Measurements from ENCODE around the gene HK3.

The HK3 gene

DNA sequence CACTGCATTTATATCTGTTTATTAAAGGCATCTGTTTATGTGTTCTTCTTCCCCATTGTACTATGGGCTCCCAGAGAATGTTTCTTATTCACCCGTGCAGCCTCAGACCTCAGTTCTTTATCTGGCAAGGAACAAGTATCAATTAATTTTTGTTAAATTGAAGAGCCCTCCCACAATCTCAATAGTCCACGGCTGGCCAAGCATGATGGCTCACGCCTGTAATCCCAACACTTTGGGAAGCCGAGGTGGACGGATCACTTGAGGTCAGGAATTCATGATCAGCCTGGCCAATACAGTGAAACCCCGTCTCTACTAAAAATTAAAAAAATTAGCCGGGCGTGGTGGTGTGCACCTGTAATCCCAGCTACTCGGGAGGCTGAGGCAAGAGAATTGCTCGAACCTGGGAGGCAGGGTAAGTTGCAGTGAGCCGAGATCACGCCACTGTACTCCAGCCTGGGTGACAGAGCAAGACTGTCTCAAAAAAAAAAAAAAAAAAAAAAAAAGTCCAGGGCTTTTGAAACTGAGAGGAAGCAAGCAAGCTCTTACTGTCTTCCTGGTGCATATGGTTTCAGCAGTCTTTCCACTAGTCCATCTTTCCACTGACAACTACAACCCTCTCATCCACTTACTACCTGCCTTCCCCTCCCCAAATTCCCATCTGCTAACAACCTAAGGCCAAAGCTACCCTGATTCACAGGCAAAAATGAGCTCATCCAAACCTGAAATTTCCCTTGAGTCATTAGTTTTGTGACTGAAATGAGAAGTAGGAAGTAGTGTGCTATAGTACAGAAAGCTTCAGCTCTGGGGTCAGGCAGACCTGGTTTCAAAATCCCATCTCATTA lies 2.3 kb upstream of the HK3 start:
- DNase-seq, result peak; percentile 15

DNA sequence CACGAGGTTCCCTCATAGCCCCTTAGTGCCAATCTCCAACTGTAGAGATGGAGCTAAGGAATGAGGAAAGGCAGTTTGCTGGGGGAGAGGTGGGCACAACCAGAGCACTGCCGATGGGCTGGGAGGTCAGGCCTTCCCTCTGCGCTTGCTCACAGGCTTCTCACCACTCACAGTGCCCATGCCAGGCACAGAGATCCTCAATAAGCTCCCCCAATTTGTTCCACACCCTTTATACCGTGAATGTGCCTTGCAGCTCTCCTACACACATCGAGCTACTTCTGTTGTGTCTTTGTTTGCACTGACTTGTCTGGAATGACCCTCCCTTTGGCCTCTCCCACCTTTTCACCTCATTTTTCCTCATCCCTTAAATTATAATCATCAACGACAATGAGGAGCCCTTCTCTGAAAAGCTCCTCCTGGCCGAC lies 1.6 kb upstream of the HK3 start:
- DNase-seq, result no peak

DNA sequence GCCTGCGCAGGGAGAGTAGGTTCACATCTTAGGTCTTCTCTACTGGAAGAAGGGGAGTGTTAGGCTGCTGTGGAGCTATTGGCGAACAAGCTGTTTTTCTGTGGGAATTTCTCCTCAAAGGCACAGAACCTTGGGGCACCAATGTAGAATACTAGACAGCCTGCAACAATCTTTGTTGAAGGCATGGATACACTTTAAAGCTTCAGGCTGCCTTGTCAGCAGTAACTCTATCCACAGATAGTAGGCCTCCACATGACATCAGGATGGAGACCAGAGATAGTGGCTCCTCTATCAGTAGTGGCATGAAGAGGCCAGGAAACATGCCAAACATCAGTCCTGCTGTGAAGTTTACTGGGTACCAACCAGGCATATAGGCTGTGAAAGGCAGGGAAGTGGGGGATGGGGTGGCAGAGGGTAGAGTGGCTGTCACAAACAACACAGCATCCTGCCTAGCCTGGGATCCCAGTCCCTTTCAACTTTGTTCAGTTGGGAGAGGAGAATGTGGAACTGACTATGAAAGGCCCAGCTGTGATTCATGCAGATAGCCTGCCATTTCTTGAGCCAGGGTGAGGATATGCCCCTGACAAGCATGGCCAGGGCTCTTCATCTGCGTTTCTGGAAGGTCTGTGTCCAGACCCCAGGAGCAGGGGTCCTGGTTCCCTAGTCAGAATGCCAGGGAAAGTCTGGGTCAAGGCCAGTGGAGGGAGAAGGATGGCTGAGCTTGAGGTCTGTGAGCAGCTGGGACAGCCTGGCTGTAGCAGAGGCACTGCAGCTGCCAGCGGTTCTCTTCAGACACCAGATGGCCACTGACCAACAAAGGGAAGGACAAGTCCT lies 1.0 kb upstream of the HK3 start:
- peak; percentile 11 for DNase-seq

DNA sequence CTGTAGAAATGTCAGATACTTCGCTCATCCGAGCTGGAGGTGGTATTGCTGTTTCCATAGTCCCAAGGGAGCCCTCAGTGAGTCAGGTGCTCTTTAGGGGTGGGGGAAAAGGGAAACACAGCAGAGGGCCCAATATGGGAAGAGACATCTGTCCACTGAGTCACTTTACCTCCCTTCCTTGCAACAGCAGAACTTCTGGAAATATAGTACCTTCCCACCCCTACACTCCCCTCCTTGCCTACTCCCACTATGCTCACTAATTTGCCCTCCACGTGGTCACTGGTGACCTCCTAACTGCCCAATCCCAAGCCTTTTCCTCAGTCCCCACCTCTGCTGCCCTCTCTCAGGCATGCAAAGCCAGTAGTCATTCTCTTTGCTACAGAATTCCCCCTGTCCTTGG lies 1.9 kb downstream of the HK3 start:
- DNase-seq, result peak; percentile 15

DNA sequence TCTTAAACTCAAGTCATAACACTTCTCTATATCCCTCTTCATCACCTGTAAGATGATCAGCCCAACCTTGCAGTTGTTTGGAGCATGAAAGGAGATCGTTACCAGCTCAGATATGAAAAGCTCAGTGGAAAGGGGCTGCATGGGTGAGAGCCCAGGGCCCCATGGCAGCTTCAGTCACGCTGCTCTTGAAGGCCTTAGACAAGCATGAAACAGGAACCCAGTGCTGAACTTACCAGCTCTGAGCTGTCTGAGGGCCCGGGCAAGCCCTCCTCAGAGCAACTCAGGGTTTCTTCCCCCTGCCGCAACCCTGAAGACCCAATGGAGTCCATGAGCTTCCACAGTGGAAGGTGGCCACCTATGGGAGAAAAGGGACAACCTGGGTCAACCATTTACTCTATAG lies 3.3 kb downstream of the HK3 start:
- DNase-seq, result peak; percentile 16

DNA sequence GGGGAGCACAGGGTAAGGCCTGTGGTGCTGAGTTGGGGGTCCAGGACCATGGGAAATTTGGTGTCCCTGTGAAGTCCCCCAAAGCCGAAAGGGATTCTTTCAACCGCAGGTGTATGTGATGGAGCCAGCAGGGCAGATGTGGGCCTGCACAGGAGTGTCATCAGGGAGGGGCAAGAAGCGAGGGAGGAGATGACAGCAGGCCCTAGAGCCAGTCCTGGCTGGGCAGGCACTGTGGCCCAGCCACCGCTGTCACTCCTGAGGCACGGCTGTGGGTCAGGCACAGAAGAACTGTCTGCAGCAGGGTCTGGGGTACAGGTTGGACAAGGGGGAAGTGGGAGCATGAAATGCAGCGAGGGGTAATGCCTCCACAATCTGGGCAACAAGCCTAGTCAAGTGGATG lies 4.8 kb downstream of the HK3 start:
- DNase-seq, result no peak

DNA sequence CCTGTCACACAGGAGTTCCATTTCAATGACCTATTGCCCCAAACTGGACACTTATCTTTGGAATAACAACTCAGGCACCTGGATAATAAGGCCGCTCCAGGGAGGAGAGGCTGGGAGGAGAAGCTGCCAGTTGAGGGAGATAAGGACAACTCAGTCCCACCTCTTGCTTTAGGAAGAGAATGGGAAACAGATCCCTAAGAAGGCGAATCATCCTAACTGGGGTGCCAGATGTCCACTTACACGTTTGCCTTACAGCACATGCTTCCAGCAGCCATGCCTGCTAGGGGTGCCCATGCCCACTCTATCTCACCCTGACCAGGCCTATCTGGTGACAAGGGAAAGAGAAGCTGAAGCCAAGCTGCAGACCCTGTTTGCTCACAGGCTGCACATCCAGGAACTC lies 6.5 kb downstream of the HK3 start:
- no peak for DNase-seq

DNA sequence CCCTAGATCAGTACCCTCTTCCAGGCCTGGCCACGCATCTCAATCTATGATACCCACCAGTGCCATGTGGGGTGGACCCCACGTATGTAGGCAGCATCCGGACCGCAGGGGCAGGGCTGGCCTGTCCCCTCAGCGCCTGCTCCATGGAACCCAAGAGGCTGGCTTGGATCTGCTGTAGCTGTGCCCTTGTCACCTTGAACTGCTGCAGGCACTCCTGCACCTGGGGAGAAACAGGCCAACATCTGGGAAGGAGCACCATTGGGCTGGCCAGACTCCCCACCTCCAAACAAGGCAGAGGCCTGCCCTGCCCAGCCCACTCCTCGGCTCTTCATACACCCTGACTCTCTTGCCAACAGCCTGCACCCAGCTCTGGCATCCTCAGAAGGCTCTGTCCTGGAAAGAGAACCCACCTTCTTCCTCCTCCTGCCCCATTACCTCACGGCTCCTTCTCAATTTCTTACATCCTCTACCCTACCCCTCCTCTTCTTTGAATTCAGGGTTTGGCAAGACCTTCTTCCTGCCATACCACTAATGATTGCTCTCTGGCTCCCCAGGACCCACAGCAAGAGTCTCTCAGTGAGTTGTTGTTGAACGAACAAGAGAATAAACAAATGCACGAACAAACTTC lies 7.7 kb downstream of the HK3 start:
- DNase-seq, result peak; percentile 10

DNA sequence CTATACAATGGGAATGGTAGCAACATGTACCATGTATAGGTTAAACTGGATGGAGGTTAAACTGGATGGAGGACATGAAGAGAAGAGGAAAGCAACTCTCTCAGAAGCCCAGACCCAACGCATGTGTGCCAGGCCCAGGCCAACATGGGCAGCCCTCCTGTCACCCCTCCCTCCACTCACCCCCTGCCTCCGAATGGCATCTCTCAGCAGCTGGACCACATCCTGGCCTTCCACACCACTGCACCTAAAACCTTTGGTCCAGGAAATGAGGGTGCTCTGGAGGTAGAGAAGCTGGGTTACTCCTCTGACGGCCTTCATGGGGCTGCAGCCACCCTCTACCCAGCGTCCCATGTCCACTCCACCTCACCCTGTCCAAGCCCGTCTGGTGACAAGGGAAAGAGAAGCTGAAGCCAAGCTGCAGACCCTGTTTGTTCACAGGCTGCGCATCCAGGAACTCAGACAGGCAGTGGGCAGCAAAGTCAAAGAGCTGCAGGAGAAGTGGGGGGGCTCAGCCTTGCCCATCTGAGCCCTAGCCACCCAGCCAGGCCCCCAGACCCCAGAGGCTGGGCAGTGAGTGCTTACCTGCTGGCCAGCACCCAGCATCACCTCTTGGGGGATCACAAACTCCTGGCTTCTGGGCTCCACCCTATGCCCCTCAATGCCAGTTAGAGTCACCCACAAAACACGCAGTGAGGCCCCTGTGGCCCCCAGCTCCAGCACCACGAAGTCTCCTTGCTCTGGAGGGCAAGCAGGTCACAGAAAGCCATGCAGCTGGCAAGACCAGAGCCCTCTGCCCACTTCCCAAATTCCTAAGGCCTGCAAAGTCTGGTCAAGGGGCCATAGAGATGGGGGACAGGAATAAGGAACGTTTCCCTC lies 8.5 kb downstream of the HK3 start:
- peak; percentile 15 for DNase-seq

DNA sequence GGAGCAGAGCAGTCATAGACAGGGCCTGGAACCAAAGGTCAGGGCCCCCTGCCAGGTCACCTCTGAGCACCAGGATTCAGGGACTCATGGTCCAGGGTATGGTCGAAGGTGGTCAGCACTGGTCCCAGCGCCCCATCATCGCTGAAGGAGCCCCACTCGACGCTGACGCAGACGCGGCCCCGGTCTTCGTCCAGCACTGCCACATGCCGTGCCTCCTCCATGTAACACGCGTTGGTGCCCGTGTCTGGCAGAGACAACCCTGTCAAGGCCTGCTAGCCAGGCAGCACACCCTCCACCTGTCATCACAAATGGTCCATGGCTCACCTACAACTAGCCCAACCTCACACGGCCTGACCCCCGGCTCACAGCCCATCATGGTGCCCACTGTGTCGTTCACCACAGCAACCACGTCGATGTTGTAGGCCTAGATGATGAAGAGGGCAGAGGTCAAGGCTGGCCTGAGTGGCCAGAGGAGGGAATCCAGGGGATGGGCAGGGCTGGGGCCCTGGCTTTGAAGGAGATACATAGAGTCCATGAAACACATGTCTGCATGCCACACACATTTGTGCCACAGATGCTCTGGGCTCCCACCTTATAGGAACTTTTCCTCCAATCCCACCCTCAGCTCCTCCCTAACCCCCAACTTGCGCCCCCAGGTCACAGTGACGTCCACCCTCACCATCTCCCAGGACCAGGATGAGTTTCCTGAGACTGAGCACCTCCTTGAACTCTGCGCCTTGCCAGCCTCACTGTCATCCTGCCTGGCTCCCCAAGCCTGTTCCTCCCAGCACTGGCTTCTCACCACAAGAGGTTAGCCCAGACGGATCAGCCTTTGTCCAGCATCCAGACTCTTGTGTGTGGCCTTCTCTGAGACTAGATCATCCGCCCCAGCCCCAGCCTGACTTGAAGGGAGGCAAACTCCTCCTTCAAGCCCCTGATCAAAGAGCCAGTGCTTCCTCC lies 9.5 kb downstream of the HK3 start:
- peak; percentile 11 for DNase-seq

DNA sequence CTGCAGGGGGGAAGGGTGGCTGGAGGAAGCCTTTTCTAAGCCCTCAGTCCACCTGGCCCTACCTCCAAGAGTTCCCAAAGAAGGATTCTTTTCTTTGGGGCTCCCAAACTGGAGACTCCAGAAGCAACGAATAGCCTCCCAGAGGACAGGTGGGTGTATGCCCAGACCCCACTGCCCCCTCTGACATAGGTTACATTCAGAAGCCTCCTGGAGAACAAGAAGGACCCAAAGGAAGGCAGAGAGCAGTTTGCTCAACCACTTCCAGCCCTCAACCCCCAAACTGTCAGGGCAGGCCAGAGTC lies 10.3 kb downstream of the HK3 start:
- DNase-seq, result peak; percentile 5

DNA sequence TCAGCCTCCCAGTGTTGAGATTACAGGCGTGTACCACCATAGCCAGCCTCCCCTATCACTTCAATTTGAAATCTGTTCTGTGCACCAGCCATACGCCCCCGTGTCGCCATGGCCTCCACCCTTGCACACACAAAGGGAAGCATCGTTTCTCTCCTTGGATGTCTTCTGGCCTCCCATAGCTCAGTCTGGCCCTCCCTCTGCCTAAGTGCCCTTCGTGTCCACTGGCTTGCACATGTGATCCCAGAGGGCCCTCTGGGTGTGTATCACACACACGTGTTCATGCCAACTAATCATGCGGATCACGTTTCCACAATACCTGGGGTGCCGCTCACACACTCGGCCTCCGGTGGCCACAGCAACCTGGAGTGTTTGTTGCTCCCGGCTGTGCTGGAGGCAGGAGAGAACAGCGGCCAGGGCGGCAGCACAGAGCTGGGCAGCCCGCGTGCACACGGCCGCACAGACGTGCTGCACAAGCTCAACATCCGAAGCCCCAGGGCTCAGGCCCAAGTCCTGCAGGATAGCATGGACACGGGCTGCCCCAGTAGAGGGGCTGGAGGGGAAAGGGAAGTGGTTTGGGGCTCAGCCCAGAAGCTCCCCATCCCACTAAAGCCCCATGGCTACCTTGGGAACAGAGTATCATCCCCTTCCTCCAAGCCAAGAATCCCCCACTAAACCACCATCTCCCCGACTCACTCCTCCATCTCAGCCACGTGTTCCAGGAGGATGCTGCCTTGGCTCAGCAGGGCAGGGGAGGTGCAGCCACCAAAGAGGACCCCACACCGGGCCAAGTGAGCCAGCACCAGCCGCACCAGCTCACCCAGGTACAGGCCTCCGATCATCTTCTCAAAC lies 10.9 kb downstream of the HK3 start:
- DNase-seq, result peak; percentile 3

DNA sequence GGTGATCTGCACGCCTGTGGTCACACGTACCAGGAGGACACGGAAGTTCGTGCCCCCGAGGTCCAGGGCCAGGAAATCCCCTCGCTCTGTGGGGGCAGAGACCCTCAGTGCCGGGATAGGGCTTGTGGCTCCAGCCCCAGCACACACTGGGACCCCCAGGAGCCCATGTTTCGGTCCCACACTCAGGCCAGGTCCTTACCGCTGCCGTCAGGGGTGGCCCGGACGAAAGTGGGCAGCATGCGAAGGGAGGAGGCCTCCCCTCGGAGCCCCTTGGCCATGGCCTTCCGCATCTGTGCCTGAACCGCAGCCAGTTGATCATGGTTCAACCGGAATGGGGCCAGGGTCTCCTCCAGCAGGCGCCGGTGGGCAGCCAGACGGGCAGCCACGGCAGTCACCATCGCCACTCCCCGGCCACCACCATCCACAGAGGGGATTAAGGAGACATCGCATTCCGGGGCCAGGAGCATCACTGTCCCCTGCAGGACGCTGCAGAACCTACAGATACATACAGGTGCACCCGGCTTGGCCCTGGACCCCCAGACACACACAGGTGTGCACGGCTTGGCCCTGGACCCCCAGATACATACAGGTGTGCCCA lies 11.8 kb downstream of the HK3 start:
- DNase-seq, result peak; percentile 6

DNA sequence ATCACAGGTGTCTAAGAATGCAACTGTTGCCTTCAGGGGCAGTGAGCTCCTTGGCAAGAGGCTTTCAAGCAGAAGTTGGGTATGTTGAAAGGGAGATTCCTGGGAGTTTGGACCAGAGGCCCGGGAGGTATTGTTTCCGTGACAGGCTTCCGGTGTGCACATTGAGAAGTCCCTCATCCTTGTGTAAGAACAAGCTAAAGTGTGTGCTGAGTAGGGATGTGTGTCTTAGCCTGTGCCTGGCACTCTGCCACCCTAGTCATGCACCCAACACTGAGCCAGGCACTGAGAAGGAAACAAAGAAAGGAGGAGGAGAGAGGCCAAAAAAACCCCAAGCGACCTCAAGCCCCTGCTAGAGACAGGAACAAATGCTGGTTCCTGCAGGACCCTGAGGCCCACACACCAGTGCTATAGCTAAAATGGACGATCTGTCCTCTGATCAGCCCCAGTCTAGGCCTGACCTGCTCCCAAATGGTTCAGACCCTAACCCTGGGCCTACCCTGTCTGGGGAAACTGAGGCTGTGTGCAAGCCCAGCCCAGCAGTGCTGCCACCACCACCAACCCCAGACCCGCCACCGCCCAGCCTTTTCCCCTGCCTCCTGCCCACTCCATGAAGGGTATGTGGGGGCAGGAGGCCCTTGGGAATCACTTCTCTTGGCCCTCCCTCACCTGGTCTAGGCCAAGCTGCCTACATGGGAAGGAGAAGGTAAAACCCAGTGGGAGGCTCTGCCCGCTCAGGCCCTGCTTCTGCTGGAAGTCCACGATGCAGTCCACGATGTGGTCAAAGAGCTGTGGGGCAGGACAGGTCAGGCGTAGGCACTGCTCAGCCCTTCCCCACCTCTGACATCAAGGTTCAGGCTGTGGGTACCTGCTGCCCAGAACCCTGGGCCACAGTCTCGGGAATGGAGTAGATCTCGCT lies 12.6 kb downstream of the HK3 start:
- DNase-seq, result peak; percentile 2

DNA sequence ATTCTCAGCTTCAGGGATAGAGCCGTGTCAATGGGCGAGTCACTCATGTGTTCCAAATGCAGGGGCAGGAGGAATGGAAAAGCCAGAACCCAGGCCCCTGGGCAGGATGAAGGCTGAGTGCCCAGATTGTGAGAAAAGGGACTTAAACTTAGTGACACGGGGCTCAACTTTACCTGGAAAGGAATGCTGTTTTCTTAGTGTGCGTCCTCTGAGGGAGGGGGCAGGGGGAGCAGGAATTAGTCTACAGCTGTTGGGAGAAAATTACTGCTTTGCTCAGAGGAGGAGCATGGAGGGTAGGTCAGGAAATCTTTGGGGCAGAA lies 14.6 kb downstream of the HK3 start:
- no peak for DNase-seq

DNA sequence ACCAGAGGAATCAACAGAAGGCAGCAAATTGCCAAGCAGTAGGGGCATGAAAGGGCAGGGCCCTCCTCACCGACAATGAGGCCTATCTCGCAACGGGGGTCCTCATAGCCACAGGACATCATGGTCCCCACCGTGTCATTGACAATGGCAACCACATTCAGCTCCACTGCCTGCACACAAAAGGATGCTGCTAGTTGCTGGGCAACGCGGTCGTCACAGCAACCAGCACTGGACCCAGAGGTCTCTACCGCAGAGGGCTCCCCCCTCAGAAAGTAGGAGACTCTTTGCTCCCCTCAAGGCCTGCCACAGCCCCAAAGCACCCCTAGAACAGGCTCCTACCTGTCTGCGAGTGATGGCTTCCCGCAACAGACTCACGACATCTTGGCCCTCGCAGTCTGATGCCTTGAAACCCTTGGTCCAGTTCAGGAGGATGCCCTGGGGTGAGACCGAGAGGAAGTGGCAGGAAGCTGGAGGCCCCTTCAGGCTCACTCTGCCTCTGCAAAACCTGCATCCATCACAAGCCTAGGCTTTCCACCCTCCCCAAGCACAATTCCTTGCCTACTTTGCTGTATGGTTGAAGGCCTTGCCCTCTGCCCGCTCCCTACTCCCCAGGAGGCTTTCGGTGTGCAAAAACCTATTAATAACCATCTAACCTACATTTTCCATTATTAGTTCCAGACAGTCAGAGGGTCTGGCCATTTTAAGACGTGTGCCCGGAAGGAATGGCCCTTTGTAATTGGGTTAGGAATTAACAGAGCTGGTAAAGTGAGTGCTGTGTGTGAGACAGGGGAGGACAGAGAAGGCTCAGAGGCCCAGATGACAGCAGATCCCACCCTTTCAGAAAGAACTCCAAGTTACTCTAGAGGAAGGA lies 15.2 kb downstream of the HK3 start:
- no peak for DNase-seq

DNA sequence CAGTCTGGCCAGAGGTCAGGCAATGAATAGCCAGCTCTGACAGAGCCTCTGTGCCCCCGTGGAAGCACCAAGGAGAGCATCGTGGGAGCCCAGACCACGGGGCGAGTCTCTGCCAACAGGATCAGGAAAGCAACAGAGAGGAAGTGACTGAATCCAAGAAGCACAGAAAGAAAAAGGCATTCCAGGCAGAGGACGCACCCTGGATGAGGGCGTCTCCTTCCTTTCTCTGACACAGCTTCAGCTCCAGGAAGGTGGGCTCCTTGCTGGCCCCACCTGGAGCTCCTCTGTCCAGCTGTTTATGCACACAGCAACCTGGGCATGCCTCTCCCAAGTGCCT lies 16.6 kb downstream of the HK3 start:
- DNase-seq, result no peak

DNA sequence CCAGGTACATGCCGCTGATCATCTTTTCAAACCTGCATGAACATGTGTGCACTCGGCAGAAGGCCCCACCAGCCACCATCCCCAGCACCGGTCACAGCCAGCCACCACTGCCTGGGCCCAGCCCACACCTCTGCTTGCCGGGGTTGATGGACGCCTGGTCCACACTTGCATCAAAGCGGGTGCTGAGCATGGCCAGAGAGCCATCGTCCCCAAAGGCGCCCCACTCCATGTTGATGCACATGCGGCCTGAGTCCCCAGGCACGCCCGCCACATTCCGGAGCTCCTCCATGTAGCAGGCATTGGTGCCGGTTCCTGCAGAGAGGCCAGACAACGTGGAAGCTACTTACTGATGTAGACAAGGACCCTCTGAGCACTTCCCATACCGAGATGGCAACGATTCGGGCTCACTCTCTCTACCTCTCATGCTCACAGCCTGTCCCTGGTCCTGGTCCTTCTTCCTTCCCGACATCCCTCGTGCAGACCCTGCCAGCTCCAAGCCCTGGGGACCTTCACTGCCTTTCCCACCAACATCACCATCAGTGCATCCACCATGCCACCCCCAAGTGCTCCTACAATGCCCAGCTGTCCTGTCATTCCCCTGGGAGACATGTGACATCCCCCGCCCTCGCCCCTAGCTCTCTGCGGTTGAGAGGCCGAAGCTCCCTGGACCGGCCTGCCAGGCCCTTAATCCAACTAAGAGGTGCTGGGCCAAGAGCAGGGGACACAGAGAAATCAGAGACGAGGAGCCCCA lies 17.2 kb downstream of the HK3 start:
- no peak for DNase-seq
